NCI-H82 (cell line): ENCODE data around the gene DRC1.
A peak's percentile ranks its signal among the peaks of the same experiment; 100 is the strongest.
"Not testable (repeated sequence)": the region's sequence is repeated elsewhere in the genome, so short reads cannot be mapped to it uniquely, and the experiment has no call there.

Experiments used
- DNase-seq: peaks from one replicate; lab custom pipeline; 2025; lab: John Stamatoyannopoulos, UW

Gene DRC1

GRCh38 chr2:26463244-26464192, 61.8 kb downstream of the DRC1 start:
- peak; percentile 23 for DNase-seq

GRCh38 chr2:26464390-26465265, 62.9 kb downstream of the DRC1 start:
- DNase-seq, result no peak

- DNase-seq, result no peak
Measured at GRCh38 chr2:26465266-26465925, 63.7 kb downstream of the DRC1 start.

GRCh38 chr2:26465981-26466471, 64.3 kb downstream of the DRC1 start:
- no peak for DNase-seq

GRCh38 chr2:26466662-26467310, 65.1 kb downstream of the DRC1 start:
- DNase-seq, result no peak

GRCh38 chr2:26468544-26468943, 66.8 kb downstream of the DRC1 start:
- DNase-seq, result not testable (repeated sequence)

GRCh38 chr2:26469092-26469710, 67.5 kb downstream of the DRC1 start:
- DNase-seq, result peak; percentile 91

- no peak for DNase-seq
Measured at GRCh38 chr2:26469955-26470354, 68.2 kb downstream of the DRC1 start.

- no peak for DNase-seq
Measured at GRCh38 chr2:26470601-26471260, 69.0 kb downstream of the DRC1 start.

- peak; percentile 71 for DNase-seq
Measured at GRCh38 chr2:26471289-26471688, 69.6 kb downstream of the DRC1 start.

- DNase-seq, result peak; percentile 67
Measured at GRCh38 chr2:26471766-26472706, 70.3 kb downstream of the DRC1 start.

- no peak for DNase-seq
Measured at GRCh38 chr2:26472821-26473655, 71.3 kb downstream of the DRC1 start.

- DNase-seq, result no peak
Measured at GRCh38 chr2:26473796-26474195, 72.1 kb downstream of the DRC1 start.

- DNase-seq, result no peak
Measured at GRCh38 chr2:26474261-26474785, 72.6 kb downstream of the DRC1 start.

- DNase-seq, result no peak
Measured at GRCh38 chr2:26475037-26475436, 73.3 kb downstream of the DRC1 start.

- no peak for DNase-seq
Measured at GRCh38 chr2:26475832-26476501, 74.2 kb downstream of the DRC1 start.

GRCh38 chr2:26477126-26477910, 75.6 kb downstream of the DRC1 start:
- DNase-seq, result no peak
